Suppressor macrophage treated with lipopolysaccharide for 1 hour (primary cell): ENCODE data around the gene ZNF680.
"Not testable (repeated sequence)": the region's sequence is repeated elsewhere in the genome, so short reads cannot be mapped to it uniquely, and the experiment has no call there.

ENCODE experiments used
- DNase-seq, 3 donors: peaks; one replicate each; pipeline ENCODE4 v3.0.0-alpha.2; 2020 to 2022

ZNF680 gene

DNA sequence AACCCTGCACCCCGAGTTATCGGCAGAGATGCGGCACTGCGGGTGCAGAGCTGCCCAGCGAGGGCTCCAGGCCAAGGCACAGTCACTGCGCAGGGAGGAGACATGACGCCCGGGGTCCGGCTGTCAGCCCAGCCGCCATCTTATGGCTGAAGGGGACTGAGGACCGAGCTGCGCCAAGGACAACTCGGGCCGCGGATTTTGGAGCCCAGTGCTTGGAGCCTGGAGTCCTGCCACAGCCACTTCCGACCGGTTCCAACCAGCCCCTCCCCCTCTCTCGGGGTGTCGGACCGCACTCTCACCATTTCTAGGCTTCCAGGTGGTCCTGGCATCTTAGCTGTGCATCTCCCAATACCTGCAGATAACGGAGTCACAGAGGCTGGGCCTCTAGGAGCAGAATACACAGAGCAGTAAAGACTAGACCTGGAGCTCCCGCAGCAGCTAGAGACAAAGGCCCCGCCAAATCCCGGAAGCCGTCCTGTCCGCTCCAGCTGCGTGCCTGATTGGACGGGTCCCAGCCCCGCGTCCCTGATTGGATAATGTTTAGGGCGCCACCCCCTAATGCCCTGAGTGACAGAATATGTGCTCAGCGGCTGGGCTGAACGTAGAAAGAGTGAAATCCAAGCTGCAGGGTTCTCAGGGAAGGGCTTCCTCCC lies at the start of gene ZNF680:
ZNF680 (minus strand) TSS at position 446 of the 653 bp plus-strand sequence; CDS start at position 329, 117 bp downstream.
- DNase-seq: peak; percentile 90 to 94 (median 93)

DNA sequence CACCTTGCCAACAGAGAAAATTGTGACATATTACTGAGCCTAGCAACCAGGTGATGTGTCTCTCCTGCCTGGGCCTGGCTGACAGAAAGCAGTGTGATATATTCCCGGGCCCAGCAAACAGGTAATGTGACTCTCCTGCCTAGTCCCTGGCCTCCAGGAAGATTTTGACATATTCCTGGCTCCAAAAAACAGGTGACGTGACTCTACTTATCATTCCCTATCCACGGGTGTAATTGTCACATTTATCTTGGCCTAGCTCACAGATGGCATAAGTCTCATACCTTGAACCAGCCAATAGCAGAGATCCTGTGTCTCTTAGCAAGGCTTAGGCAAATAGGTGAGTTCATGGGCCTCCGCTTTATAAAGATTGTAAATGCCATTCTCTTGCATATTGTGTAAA lies 49.6 kb upstream of the ZNF680 start:
- DNase-seq: no peak

DNA sequence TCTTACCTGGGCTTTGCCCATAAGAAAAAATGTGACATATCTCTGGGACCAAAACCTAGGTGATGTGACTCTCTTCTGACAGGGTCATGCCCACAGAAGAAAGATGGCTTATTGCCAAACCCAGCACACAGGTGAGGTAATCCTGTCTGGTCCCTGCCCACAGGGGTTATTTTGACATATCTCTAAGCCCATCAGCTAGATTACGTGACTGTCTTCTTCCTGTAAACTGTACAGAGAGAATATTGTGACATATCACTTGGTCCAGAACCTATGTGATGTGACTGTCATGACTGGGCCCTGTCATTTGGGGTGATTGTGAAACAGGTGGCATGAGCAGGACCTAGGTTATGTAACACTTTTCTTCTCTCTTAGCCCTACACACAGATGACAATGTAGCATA lies 48.8 kb upstream of the ZNF680 start:
- no peak for DNase-seq

DNA sequence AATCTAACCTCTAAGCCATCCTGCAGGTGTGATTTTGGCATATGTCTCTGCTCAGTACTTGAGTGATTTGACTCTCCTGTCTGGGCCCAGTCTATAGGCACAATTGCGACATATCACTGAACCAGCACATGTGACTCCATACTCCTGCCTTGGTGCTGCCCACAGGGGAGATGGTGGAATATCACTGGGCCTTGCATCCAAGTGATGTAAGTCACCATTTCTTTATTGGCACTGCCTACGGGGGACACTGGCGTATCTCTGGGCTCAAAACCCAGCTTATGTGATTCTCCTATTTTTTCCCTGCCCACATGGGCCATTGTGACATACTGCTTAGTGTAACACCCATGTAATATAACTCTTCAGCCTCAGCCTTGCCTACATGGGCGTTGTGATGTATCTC lies 48.1 kb upstream of the ZNF680 start:
- DNase-seq: no peak

DNA sequence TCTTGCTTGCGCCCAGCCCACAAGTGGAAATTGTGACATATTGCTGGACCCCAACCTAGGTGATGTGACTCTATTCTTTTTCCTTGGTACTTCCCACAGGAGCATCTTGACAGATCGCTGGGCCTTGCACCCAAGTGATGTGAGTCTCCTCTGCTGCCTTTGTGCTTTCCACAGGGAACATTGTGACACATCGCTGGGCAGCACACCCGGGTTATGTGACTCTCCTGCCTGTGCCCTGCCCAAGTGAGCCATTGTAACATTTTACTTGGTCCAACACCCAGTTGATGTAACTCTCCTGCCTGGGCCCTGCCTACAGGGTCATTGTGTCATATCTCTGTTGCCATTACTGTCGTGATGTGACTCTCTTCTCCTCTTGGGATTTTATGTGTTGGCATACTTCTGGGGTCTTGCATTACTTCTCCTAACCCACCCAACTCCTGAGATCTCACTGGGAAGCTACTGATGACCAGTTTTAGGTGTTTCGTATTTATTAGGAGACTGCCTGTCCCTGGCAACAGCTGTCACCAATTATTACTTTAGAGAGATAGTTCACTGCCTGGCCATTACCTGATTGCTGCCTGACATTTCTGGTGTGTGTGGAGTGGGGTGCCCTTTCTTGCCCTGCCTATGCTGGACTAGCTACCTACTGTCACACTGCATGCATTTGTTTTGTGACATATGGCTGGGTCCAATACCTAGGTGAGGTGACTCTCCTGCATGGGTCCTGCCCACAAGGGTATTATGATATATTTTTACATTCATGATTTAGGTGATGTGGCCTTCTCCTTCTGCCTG lies 45.4 kb upstream of the ZNF680 start:
- no peak for DNase-seq

DNA sequence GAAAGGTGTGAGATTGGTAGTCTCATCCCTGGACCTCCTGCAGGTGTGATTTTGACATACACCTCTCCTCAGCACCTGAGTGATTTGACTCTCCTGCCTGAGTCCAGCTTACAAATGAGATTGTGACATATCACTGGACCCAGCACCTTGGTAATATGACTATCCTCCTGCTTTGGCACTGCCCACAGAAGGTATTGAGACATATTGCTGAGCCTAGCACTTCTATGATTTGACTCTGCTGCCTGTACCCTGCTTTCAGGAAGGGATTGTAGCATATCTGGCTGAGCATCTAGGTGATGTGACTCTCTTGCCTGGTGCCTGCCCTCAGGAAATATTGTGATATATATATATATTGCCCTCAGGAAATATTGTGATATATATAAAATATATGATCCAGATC lies 43.5 kb upstream of the ZNF680 start:
- DNase-seq: no peak

DNA sequence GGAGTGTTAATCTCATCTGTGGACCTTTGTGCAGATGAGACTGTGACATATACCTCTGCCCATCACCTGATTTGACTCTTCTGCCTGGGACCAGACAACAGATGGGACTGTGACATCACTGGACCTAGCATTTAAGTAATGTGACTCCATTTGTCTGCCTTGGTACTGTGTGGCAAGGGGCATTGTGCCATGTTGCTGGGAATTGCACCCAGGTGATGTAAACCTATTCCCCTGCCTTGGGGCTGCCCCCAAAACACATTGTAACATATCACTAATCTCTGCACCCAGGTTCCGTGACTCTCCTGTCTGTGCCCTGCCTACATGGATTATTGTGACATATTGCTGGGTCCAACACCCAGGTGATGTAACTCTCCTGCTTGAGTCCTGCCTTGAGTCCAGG lies 40.4 kb upstream of the ZNF680 start:
- DNase-seq: no peak

DNA sequence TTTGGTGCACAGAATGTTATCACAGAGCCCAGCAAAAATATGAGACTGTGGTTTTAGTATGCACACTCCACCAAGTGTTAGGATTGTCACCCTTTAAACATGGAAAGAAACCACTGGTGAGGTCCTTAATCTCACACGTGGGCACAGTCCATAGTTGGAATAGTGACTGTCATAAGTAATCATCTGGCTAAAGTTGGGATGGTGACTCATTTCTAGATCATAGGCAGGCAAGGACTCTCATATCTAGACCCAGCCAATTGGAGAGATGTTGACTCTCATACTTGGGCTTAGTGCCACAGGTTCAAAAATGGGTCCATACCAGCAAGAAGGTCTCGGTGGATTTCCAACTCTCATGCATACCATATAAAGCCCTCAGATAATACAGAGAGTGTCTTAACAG lies 39.6 kb upstream of the ZNF680 start:
- DNase-seq: no peak

DNA sequence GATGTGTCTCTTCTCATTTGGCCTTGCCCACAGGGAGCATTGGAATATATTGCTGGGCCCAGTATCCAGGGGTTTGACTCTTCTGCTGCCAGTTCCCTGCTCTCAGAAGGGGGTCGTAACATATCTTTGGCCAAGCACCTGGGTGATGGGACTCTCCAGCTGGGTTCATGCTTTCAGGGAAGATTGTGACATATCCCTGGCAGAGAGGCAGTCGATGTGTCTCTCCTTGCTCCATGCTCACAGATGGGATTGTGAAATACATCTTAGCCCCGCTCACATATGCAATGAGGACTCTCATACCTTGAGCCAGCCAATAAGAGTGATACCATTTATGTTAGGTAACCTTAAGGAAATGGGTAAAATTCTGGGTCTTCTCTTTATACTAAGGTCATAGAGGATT lies 39.2 kb upstream of the ZNF680 start:
- DNase-seq: no peak

DNA sequence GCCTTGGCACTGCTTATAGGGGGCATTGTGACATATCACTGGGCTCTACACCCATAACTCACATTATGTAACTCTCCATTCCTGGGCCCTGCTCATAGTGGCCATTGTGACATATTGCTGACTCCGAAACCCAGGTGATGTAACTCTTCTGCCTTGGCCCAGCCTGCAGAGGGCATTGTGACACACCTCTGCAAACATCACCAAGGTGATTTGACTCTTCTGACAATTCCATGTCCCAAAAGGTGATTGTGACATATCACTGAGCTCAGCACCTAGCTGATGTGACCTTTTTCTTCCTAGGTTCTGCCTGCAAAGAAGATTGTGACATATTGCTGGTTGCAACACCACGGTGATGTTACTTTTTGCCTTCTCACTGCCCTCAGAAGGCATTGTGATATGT lies 36.5 kb upstream of the ZNF680 start:
- no peak for DNase-seq

DNA sequence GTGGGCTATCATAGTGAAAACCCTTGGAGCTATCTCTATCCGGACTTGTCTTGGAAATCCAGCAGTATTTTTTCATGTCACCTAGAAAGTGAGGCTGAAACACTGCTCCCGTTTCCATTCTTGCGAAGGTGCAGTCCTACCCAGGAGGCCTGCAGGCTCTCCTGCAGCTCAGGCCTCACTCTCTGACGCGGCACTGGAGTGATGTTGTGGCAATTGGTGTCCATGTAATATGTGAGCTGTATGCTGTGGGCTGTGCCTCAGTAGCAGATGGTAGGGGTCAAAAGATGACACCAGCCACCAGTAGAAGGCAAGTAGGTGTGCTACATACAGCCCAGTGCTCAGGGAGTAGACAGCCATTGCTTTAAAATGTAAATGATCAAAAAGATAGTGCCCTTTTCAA lies 28.1 kb upstream of the ZNF680 start:
- DNase-seq: no peak

DNA sequence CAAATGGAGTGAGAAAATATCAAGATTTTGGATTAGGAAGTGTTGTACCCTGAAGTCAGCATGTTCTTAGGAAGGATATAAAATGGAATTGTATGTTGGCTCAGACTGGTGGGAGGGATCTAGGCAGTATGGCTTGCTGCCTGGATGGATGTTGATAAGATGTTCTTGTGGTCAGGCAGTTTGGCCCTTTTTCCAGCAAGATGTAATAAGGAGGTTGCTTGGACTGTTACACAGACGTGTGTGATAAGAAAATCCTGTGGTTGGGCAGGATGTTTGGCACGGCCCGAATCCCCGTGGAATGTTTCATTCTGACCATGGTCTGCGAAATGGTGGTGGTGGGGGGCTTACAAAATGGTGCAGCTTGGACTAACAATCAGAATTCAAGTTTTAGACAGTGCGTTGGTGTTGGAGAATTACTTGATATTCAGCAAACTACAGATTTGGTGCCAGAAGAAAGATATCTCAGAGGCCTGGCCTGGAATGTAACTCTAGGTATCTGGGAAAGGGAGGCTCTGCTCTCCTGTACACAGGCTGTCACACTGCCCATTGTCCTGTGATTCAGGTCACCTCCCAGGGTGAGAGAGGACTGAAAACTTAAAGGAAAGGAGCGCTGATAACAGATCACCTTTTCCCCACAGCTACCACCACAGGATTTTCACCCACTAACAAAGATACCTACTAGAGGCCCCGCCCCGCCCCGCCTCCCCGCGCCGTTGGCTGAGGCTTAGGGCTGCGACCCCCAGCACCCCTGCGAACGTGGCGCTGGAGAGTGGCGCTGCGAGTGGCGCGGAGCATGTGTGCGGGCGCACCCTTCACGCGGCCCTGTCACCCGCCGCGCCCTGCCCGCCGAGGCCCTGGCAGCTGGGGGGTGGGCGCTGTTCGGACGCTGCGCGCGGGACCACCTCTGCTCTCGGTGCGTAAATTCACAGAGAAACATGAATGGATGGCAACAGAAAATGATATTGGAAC lies 19.3 kb upstream of the ZNF680 start:
- DNase-seq: no peak

DNA sequence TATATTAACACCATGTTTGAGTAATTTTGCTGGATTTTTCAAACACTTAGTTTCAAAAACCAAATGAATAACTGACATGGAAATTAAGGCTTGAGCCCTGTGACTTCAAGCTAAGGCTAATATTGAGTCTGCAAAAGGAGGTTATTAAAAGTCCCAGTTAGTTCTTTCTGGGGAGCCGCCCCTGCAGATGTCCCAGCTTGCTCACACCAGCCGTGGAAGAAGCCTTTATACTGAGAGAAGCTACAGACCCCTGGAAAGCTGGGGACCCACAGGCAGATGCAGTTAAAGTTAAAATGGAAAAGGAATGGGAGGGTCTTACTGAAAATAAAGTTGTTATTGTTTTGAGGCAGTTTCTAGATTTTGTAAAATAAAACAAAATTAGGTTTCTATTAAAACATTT lies 18.5 kb upstream of the ZNF680 start:
- no peak for DNase-seq

DNA sequence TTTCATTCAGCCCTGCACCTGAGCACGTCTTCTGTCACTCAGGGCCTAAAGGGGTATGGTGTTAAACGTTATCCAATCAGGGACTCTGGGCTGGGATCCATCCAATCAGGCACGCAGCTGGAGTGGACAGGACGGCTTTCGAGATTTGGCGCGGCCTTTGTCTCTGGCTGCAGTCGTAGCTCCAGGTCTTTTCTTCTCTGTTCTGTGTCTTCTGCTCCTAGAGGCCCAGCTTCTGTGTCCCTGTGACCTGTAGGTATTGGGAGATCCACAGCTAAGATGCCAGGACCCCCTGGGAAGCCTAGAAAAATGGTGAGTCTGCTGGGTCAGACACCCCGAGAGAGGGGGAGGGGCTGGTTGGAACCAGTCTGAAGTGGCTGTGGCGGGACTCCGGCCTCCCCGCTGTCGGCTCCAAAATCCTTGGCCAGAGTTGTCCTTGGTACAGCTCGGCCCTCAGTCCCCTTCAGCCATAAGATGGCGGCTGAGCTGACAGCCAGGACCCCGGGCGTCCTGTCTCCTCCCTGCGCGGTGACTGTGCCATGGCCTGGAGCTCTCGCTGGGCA lies 11.7 kb upstream of the ZNF680 start:
- DNase-seq: no peak

DNA sequence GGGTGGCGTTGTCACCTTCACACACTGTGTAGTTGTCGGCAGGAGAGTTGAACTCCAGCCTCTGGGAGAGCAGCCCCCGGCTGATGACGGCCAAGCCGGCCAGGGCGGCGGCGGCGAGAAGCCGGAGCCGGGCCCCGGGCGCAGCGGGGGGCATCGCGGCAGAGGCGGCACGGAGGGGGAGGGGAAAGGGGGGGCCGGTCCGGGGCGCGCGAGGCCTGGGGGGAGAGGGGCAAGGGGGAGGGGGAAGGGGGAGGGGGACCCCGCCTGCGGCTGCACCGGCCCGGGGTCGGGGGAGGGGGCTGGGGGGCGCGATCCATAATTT lies 7.4 kb upstream of the ZNF680 start:
- DNase-seq: not testable (repeated sequence)

DNA sequence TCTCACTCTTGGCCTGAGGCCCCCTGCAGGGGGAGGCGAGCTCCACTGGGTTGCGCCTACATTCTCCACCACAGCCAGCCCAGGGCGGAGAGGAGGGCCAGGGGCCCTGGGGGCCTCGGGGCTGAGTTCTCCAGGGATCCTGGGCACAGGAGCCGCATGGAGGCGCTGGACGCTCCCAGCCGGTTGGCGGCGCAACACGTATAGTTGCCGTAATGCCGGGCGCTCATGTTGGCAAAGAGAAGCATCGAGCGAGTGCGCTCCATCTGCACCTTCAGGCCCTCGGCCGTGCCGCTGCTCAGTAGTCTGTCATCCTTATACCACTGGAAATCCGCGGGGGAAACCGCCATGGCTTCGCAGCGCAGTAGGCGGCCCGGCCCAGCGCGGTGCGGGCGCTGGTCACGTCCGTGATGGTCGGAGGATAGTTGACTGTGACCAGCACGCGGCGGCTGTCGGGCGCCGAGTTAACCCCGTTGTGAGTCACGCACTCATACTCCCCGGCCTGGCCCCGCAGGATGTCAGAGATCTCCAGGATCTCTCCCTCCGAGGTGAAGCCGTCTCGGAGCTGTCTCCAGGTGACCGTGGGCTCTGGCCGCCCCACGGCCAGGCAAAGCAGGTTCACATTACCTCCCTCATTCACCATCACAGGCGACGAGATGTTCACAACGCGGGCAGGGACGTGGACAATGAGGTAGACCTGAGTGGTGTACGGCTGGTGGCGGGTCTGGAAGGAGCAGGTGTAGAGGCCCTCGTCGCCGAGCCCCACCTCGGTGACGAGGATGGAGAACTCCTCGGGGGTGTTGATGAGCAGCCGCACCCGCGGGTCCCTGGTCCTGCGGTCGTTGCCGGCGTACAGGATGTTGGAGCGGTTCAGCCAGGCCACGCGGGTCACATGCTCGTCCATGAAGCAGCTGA lies 6.8 kb upstream of the ZNF680 start:
- DNase-seq: peak in 1 of 3 donors; percentile 1

DNA sequence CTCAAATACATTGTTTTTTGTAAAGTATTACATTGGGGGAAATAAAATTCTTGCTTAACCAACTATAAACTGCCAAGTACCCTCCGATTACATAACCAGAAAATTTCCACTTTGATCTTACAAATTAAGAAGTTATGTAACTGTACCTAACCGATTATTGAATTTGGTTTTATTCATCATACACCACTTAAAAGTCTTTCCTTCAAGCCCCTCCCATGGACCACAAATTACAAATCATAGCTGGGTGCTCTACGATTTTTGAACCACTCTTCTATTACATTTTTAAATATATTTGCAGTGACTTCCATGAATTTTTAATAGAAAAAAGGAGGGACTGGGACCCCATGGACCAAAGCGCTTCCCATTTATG lies 630 bp downstream of the ZNF680 start:
- DNase-seq: peak; percentile 11 to 47 (median 39)

DNA sequence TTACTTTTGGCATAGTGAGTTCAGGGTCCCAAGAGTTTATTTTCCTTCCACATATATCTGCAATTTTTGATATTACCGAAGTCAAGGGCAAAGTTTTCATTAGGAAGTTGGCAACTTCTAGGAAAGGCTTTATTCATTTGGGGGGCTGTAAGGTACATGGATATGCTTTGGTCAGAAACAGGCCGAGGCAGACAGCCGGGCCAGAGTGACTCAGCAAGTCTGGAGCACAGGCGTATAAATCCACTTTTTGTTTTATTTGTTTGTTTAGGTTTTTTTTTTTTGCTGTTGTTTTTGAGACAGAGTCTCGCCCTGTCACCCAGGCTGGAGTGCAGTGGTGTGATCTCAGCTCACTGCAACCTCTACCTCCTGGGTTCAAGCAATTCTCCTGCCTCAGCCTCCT lies 3.7 kb downstream of the ZNF680 start:
- no peak for DNase-seq

DNA sequence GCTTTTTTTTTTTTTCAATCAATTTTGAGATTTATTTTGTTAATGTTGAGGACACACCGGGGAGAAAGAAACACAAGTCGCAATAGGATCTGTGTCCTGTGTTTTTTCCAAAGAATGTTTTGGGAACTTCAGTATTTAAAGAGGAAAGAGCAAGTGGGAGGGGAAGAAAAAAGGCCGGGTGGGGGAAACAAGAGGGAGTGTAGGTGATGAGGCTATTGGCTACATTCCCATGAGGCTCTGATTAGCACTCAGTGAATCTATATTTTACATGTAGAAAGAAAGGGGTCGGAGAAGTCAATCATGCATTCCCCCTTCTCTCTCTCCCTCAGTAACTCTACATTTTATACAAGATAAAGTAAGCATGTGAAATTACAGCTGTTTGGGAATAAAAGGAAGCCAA lies 4.1 kb downstream of the ZNF680 start:
- DNase-seq: no peak

DNA sequence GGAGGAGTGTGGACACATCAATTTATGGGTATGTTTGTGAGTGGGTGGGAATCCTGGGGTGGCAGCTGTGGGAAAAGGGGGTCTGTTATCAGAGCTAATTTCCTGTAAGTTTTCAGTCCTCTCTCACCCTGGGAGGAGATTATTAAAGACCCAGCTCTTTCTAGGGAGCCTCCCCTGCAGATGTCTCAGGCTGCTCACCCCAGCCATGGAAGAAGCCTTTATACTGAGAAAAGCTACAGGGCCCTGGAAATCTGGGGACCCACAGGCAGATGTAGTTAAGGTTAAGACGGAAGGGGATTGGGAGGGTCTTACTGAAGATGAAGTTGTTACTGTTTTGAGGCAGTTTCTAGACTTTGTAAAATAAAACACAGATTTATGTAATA lies 4.6 kb downstream of the ZNF680 start:
- no peak for DNase-seq

DNA sequence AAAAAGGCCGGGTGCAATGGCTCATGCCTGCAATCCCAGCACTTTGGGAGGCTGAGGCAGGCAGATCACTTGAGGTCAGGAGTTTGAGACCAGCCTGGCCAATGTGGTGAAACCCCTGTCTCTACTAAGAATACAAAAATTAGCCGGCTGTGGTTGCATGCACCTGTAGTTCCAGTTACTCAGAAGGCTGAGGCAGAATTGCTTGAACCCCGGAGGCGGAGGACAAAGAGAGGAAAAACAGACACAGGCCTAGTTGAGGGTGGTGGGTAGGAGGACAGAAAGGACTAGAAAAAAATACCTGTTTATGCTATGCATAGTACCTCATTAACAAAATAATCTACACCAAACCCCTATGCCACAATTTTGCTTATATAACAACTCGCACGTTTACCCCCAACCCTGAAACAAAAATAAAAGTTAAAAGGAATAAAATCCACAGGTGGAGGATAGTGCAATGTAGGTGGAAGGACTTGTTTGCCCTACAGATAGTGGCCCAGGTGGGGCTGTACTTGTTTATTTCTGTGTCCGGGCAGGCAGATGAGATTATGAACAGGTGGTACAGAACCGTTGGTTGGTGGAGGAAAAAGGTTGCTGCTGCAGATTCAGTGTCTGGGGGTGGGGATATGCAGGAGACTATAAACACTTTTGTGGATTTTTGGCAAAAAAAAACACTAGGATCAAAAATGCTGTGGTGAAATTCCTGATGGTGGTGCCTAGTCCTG lies 5.1 kb downstream of the ZNF680 start:
- DNase-seq: no peak

DNA sequence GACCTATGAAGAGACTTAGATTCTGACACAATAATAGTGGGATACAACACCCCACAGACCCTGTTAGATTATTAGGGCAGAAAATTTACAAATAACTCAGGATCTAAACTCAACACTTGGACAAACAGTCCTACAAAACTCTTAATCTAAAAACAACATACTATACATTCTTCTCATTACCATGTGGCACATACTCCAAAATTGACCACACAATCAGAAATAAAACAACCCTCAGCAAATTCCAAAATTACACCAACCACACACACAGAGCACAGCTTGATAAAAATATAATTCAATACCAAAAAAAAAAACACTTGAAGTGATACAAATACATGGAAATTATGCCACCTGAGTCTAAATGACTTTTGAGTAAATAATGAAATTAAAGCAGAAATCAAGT lies 7.8 kb downstream of the ZNF680 start:
- no peak for DNase-seq
